IPS-NIHi11 (cell line): ENCODE measurements around the gene FOXJ3.

Source experiments
- DNase-seq: peaks from one replicate; pipeline ENCODE4 v3.0.0; 2012; ENCODE audit warnings: mixed read lengths, low spot score

The FOXJ3 gene

GRCh38 chr1:42189931-42190853 is 144.8 kb downstream of the FOXJ3 start:
- DNase-seq, result no peak

- DNase-seq, result no peak
Observed at GRCh38 chr1:42186152-42186551, 148.9 kb downstream of the FOXJ3 start.

GRCh38 chr1:42184616-42185015 is 150.4 kb downstream of the FOXJ3 start:
- DNase-seq, result no peak

GRCh38 chr1:42183957-42184268 is 151.1 kb downstream of the FOXJ3 start:
- no peak for DNase-seq

GRCh38 chr1:42183210-42183956 is 151.7 kb downstream of the FOXJ3 start:
- no peak for DNase-seq

- DNase-seq, result no peak
Observed at GRCh38 chr1:42181687-42182086, 153.3 kb downstream of the FOXJ3 start.

- DNase-seq, result no peak
Observed at GRCh38 chr1:42179900-42180329, 155.1 kb downstream of the FOXJ3 start.

GRCh38 chr1:42179275-42179674 is 155.8 kb downstream of the FOXJ3 start:
- DNase-seq, result no peak

GRCh38 chr1:42178249-42178648 is 156.8 kb downstream of the FOXJ3 start:
- no peak for DNase-seq

- DNase-seq, result no peak
Observed at GRCh38 chr1:42177541-42177981, 157.5 kb downstream of the FOXJ3 start.

GRCh38 chr1:42176902-42177519 is 158.0 kb downstream of the FOXJ3 start:
- DNase-seq, result peak; percentile 60

GRCh38 chr1:42175314-42176054 is 159.6 kb downstream of the FOXJ3 start:
- DNase-seq, result no peak

GRCh38 chr1:42173961-42174735 is 160.9 kb downstream of the FOXJ3 start:
- no peak for DNase-seq

- peak; percentile 86 for DNase-seq
Observed at GRCh38 chr1:42173155-42173933, 161.7 kb downstream of the FOXJ3 start.

GRCh38 chr1:42172381-42173133 is 162.5 kb downstream of the FOXJ3 start:
- no peak for DNase-seq

GRCh38 chr1:42171679-42172266 is 163.3 kb downstream of the FOXJ3 start:
- no peak for DNase-seq

GRCh38 chr1:42170779-42171621 is 164.0 kb downstream of the FOXJ3 start:
- DNase-seq, result no peak

- no peak for DNase-seq
Observed at GRCh38 chr1:42168763-42169162, 166.3 kb downstream of the FOXJ3 start.

GRCh38 chr1:42168391-42168670 is 166.7 kb downstream of the FOXJ3 start:
- DNase-seq, result no peak
